Brain microvascular endothelial cell (primary cell): Measurements from ENCODE around the gene SERF2.
"Not testable (repeated sequence)": the region's sequence is repeated elsewhere in the genome, so short reads cannot be mapped to it uniquely, and the experiment has no call there.

ENCODE experiments used
- DNase-seq: peaks from one replicate; pipeline ENCODE4 v3.0.0-alpha.2; 2020
- H3K27ac ChIP-seq: fragments of 250-450 bp; sonication (Bioruptor Pico); 2 replicates; pipeline ENCODE4 v1.5.1; 2020; ENCODE audit warnings: mild to moderate bottlenecking, moderate library complexity
- H3K27me3 ChIP-seq: fragments of 250-450 bp; sonication (Bioruptor Pico); replicated peaks from 2 replicates; pipeline ENCODE4 v1.5.1; 2020; ENCODE audit warnings: mild to moderate bottlenecking
- H3K36me3 ChIP-seq: fragments of 250-450 bp; sonication (Bioruptor Pico); replicated peaks from 2 replicates; pipeline ENCODE4 v1.5.1; 2020; ENCODE audit warnings: mild to moderate bottlenecking
- H3K4me3 ChIP-seq: 2 replicates; pipeline ENCODE4 v1.5.1; 2011; ENCODE audit warnings: low read depth, mild to moderate bottlenecking, control low read depth, low read length, moderate library complexity
- CTCF ChIP-seq: IDR thresholded peaks from 2 replicates; pipeline ENCODE4 v1.5.1; 2011; ENCODE audit warnings: low read depth, mild to moderate bottlenecking, moderate library complexity, low read length, control low read depth, inconsistent platforms; ENCODE audit errors: missing control alignments
- in situ Hi-C: cut with HindIII; loops from 2 replicates; pipeline ENCODE4 v1.10.0; 2017; ENCODE audit warnings: low sequenced_read_pairs, low pct_ligation_motif_present

SERF2 gene

GRCh38 chr15:43791993-43792760 is at the start of gene SERF2:
TSS of gene SERF2 (plus strand) at chr15:43792320. CDS start at chr15:43792377, 57 bp downstream.
- peak within 1 kb of the TSS; percentile 100 for H3K4me3 ChIP-seq
- peak; percentile 100 for DNase-seq
- in situ Hi-C loops = no loop called here
- H3K27ac ChIP-seq = peak within 1 kb of the TSS; percentile 92
- no peaks in the 10 kb centered on the region for H3K27me3 ChIP-seq
- TF ChIP-seq CTCF = no peak
- H3K36me3 ChIP-seq = peaks cover 33% of the 10 kb centered on the region

- peak; percentile 80 for DNase-seq
- in situ Hi-C loops, H3K36me3 ChIP-seq, H3K27me3 ChIP-seq: not testable (repeated sequence)
- H3K4me3 ChIP-seq = peak within 1 kb of the TSS; percentile 77
- peak within 1 kb of the TSS; percentile 92 for H3K27ac ChIP-seq
These were observed 45.7 kb upstream of the SERF2 start, which contains the start of gene PDIA3 for GRCh38 chr15:43746245-43746902. TSS of gene PDIA3 (plus strand) at chr15:43746438. CDS start at chr15:43746540, 102 bp downstream.

GRCh38 chr15:43746903-43747309 is 45.2 kb upstream of the SERF2 start:
- peak overlapping the region; percentile 92 for H3K27ac ChIP-seq
- in situ Hi-C loops, H3K27me3 ChIP-seq, H3K36me3 ChIP-seq: not testable (repeated sequence)
- DNase-seq = peak; percentile 53
- H3K4me3 ChIP-seq = peak overlapping the region; percentile 77

GRCh38 chr15:43748376-43748775 is 43.7 kb upstream of the SERF2 start:
- TF ChIP-seq CTCF = no peak
- Histone ChIP-seq H3K4me3 (peak overlapping the region; percentile 77), H3K27me3 (no peaks in the 10 kb centered on the region), H3K36me3 (no peaks in the 10 kb centered on the region), H3K27ac (no peak overlapping the region)
- DNase-seq = no peak
- in situ Hi-C loops = no loop called here

GRCh38 chr15:43749690-43750345 is 42.3 kb upstream of the SERF2 start:
- TF ChIP-seq CTCF = no peak
- in situ Hi-C loops = no loop called here
- no peak for DNase-seq

GRCh38 chr15:43751885-43752284 is 40.2 kb upstream of the SERF2 start:
- no peaks in the 10 kb centered on the region for H3K27me3 ChIP-seq
- in situ Hi-C loops = no loop called here
- no peak overlapping the region for H3K4me3 ChIP-seq
- H3K27ac ChIP-seq = no peak overlapping the region
- DNase-seq = no peak
- TF ChIP-seq CTCF = no peak
- peaks cover 25% of the 10 kb centered on the region for H3K36me3 ChIP-seq

More at GRCh38 chr15:43749690-43750345, 42.3 kb upstream of the SERF2 start:
- H3K27me3 ChIP-seq = no peaks in the 10 kb centered on the region
- H3K27ac ChIP-seq = no peak overlapping the region
- H3K4me3 ChIP-seq = no peak overlapping the region
- peaks cover 9% of the 10 kb centered on the region for H3K36me3 ChIP-seq
